Measurements from ENCODE around the gene TTPAL. TPM values are rescaled to one million over a fixed set of nuclear protein-coding genes. Genes with fewer than 3 reads are reported as not detected.

Gene TTPAL
- total and polyA plus RNA-seq, 9 of the 15 experiments (the other 6 are each of a cell fraction or from before 2014, with no cell fraction given) = 1.1 to 7.0 (median 2.6) TPM

DNA sequence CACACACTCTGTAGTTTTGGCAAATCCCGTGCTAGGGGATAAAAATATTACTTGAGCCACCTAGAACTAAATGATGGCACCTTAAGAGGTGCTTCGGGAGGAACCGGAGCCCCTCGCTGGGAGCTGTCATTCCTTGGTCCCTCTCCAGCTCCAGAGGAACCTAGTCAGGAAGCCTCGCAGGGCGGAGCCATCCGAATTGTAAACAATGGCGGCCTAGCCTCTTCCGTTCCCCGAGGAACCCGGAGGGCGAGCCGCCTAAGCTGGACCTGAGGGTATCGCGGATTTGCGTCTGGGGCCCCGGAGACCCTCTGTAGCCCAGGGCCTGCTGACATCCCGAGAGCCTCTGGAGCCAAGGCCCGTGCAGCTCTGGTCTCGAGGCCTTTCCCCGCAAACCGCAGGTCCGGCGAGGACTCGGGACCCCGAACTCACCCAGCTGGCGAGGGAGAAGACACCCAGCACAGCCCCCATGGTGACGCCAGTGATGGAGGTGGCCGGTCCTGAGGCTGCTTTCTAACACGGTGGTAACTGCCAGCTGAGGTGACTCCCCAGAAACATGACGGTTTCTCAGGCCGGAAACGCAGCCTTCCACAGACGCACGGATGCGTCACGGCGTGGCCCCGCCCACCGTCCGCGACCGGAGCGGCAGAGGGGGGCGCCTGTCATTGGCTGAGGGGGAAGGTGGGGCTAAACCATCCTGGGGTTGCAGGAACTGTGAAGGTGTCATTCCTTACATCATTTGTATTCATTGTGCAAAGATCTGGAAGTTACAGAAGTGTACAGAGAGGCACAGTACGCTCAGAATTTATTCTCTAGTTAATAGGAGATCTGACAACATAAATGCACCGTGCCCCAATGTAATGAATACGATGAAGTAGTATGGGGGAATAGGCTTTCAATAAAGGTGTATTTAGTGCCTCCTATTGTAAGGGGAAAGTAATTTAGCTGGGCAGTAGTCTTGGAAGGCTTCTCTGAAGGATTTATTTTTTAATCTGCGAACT lies 46.1 kb downstream of the TTPAL start, which contains the start of gene SERINC3 (continued):
- TF ChIP-seq, protein P1, sequence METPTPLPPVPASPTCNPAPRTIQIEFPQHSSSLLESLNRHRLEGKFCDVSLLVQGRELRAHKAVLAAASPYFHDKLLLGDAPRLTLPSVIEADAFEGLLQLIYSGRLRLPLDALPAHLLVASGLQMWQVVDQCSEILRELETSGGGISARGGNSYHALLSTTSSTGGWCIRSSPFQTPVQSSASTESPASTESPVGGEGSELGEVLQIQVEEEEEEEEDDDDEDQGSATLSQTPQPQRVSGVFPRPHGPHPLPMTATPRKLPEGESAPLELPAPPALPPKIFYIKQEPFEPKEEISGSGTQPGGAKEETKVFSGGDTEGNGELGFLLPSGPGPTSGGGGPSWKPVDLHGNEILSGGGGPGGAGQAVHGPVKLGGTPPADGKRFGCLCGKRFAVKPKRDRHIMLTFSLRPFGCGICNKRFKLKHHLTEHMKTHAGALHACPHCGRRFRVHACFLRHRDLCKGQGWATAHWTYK (CRISPR knock-in tag; IDR thresholded peaks at IDR 0.05) = 0 out of 2 replicates have a peak, but pooled peaks have one; percentile 10
- TF ChIP-seq ZNF24 (IDR thresholded peaks at IDR 0.05) (no peak), EP400 (IDR thresholded peaks at IDR 0.05) (peak; percentile 85), RREB1 (CRISPR knock-in tag; IDR thresholded peaks at IDR 0.05) (peak; percentile 33; the same call in 1 of the 2 replicates), YY1 (IDR thresholded peaks at IDR 0.05; ENCODE audit: borderline replicate concordance in 1 of 3, control insufficient read depth in 1 of 3, extremely low read depth in 1 of 3, insufficient read depth in 3 of 3, insufficient read length in 1 of 3, insufficient replicate concordance in 2 of 3, low read depth in 1 of 3, low read length in 2 of 3) (peak; percentile 56 to 91 (median 77)), NELFE (IDR thresholded peaks at IDR 0.05; ENCODE audit: insufficient read depth, insufficient read length) (no peak), FUS (optimal IDR thresholded peaks at IDR 0.05; ENCODE audit: low read depth, low read length) (no peak), HOMEZ (CRISPR knock-in tag; IDR thresholded peaks at IDR 0.05) (no peak), TARDBP (IDR thresholded peaks at IDR 0.05) (peak; percentile 60; the same call in 1 of the 2 replicates), AFF4 (CRISPR knock-in tag; IDR thresholded peaks at IDR 0.05) (peak; percentile 24; the same call in 1 of the 2 replicates), TRIM28 (IDR thresholded peaks at IDR 0.05) (0 out of 2 replicates have a peak, but pooled peaks have one; percentile 13), L3MBTL2 (IDR thresholded peaks at IDR 0.05) (peak; percentile 50)

Measured in K562 (cell line).